Mesenchymal stem cell (in vitro differentiated cells and primary cell): ENCODE data around the gene CCDC13.

Experiments used
- DNase-seq: peaks from one replicate; pipeline ENCODE4 v3.0.0-alpha.2; 2013
- H2AFZ ChIP-seq: one replicate; pipeline ENCODE4 v1.6.1; 2013; ENCODE audit warnings: low read depth, mild to moderate bottlenecking, control low read depth, inconsistent platforms, low read length, moderate library complexity
- H2AK5ac ChIP-seq: 2 replicates; pipeline ENCODE4 v1.6.1; 2013; ENCODE audit warnings: low read length, moderate library complexity, mild to moderate bottlenecking, inconsistent platforms; ENCODE audit not compliant: severe bottlenecking
- H2BK120ac ChIP-seq: one replicate; pipeline ENCODE4 v1.6.1; 2013; ENCODE audit warnings: low read depth, mild to moderate bottlenecking, inconsistent platforms, low read length, moderate library complexity
- H2BK12ac ChIP-seq, 2 experiments: one replicate each; pipeline ENCODE4 v1.6.1; 2013; ENCODE audit warnings: inconsistent platforms in 2 of 2, low read length in 2 of 2, mild to moderate bottlenecking in 2 of 2, moderate library complexity in 2 of 2, control low read depth in 1 of 2
- H2BK15ac ChIP-seq: one replicate; pipeline ENCODE4 v1.6.1; 2013; ENCODE audit warnings: mild to moderate bottlenecking, low read depth, inconsistent platforms; ENCODE audit not compliant: poor library complexity, severe bottlenecking
- H2BK5ac ChIP-seq: 2 replicates; pipeline ENCODE4 v1.6.1; 2013; ENCODE audit warnings: low read depth, mild to moderate bottlenecking, low read length, control low read depth, inconsistent platforms; ENCODE audit not compliant: poor library complexity, severe bottlenecking
- H3K14ac ChIP-seq, 2 experiments: one replicate each; pipeline ENCODE4 v1.6.1; 2013; ENCODE audit warnings: inconsistent platforms in 2 of 2, low read length in 2 of 2, control low read depth in 1 of 2, mild to moderate bottlenecking in 1 of 2, moderate library complexity in 1 of 2
- H3K18ac ChIP-seq, 2 experiments: one replicate each; pipeline ENCODE4 v1.6.1; 2013; ENCODE audit warnings: inconsistent platforms in 2 of 2, low read length in 2 of 2, control low read depth in 1 of 2, low read depth in 1 of 2, mild to moderate bottlenecking in 1 of 2
- H3K23ac ChIP-seq, 2 experiments: one replicate each; pipeline ENCODE4 v1.6.1; 2013; ENCODE audit warnings: inconsistent platforms in 2 of 2, low read length in 2 of 2, mild to moderate bottlenecking in 2 of 2, moderate library complexity in 2 of 2, control low read depth in 1 of 2
- H3K27ac ChIP-seq: 2 replicates; pipeline ENCODE4 v1.5.1; 2013; ENCODE audit warnings: mild to moderate bottlenecking, moderate library complexity, low read length, control low read depth, inconsistent platforms; ENCODE audit not compliant: poor library complexity, severe bottlenecking
- H3K27me3 ChIP-seq, 2 experiments: 2 replicates each; pipeline versions ENCODE4 v1.6.1 to v1.7.0; 2013; ENCODE audit warnings: low read length in 2 of 2, mild to moderate bottlenecking in 2 of 2, moderate library complexity in 2 of 2, control low read depth in 1 of 2, inconsistent platforms in 1 of 2; ENCODE audit not compliant: control insufficient read depth in 1 of 2, insufficient read depth in 1 of 2
- H3K36me3 ChIP-seq, 2 experiments: 2 replicates each; pipeline versions ENCODE4 v1.6.1 to v1.7.0; 2013; ENCODE audit warnings: low read length in 2 of 2, control low read depth in 1 of 2, inconsistent platforms in 1 of 2, low read depth in 1 of 2, mild to moderate bottlenecking in 1 of 2; ENCODE audit not compliant: insufficient read depth in 2 of 2, control insufficient read depth in 1 of 2
- H3K4ac ChIP-seq, 2 experiments: one replicate each; pipeline ENCODE4 v1.6.1; 2013; ENCODE audit warnings: inconsistent platforms in 2 of 2, low read length in 2 of 2, mild to moderate bottlenecking in 2 of 2, moderate library complexity in 2 of 2, control low read depth in 1 of 2, low read depth in 1 of 2
- H3K4me1 ChIP-seq: 2 replicates; pipeline ENCODE4 v1.6.1; 2013; ENCODE audit warnings: low read depth, low read length, control low read depth; ENCODE audit not compliant: control insufficient read depth, insufficient read depth
- H3K4me2 ChIP-seq: 2 replicates; pipeline ENCODE4 v1.6.1; 2013; ENCODE audit warnings: low read length, mild to moderate bottlenecking, inconsistent platforms; ENCODE audit not compliant: poor library complexity, severe bottlenecking
- H3K4me3 ChIP-seq, 2 experiments: 2 replicates each; pipeline versions ENCODE4 v1.5.1 to v1.7.0; 2013; ENCODE audit warnings: low read length in 2 of 2, mild to moderate bottlenecking in 2 of 2, control low read depth in 1 of 2, low read depth in 1 of 2; ENCODE audit not compliant: insufficient read depth in 1 of 2
- H3K79me1 ChIP-seq: replicated peaks from 2 replicates; pipeline ENCODE4 v1.6.1; 2013; ENCODE audit warnings: mild to moderate bottlenecking, control low read depth, low read length, inconsistent platforms; ENCODE audit not compliant: poor library complexity, severe bottlenecking
- H3K9ac ChIP-seq: 2 replicates; pipeline ENCODE4 v1.7.0; 2013; ENCODE audit warnings: mild to moderate bottlenecking, low read length, moderate library complexity
- H3K9me3 ChIP-seq: 2 replicates; pipeline ENCODE4 v1.7.0; 2013; ENCODE audit warnings: mild to moderate bottlenecking, low read length; ENCODE audit not compliant: control insufficient read depth
- H4K8ac ChIP-seq: one replicate; pipeline ENCODE4 v1.6.1; 2013; ENCODE audit warnings: inconsistent platforms, mild to moderate bottlenecking, low read length, moderate library complexity
- H4K91ac ChIP-seq: one replicate; pipeline ENCODE4 v1.6.1; 2013; ENCODE audit warnings: mild to moderate bottlenecking, low read length, inconsistent platforms
- WGBS: methylation state at CpG from one replicate; pipeline ENCODE4 v1.1.7; 2013; ENCODE audit warnings: mixed read lengths; 5-methylcytosine and 5-hydroxymethylcytosine counted together

CCDC13 gene

GRCh38 chr3:42749753-42750231 lies 23.3 kb downstream of the CCDC13 start:
- no peak overlapping the region for H4K91ac ChIP-seq
- no peak overlapping the region for H3K4ac ChIP-seq
- H3K4me3 ChIP-seq: no peak overlapping the region
- WGBS: 63% methylated on average over 10 of the region's 10 CpGs
- no peaks in the 10 kb centered on the region for H3K4me1 ChIP-seq
- H4K8ac ChIP-seq: no peak overlapping the region
- H3K4me2 ChIP-seq: no peak overlapping the region
- H3K27ac ChIP-seq: no peak overlapping the region
- H3K79me1 ChIP-seq: no peaks in the 10 kb centered on the region
- H3K18ac ChIP-seq: no peak overlapping the region
- H3K27me3 ChIP-seq: peaks cover 0 to 17% of the 10 kb centered on the region in 2 experiments
- no peak overlapping the region for H2BK12ac ChIP-seq
- peaks cover 0 to 3% of the 10 kb centered on the region in 2 experiments for H3K36me3 ChIP-seq
- DNase-seq: no peak
- H3K9me3 ChIP-seq: no peaks in the 10 kb centered on the region
- H2BK5ac ChIP-seq: no peak overlapping the region
- H2BK120ac ChIP-seq: no peak overlapping the region
- H3K23ac ChIP-seq: no peak overlapping the region
- no peak overlapping the region for H2AFZ ChIP-seq
- peak overlapping the region; percentile 38 for H3K9ac ChIP-seq
- no peak overlapping the region for H3K14ac ChIP-seq
- H2AK5ac ChIP-seq: no peak overlapping the region
- no peak overlapping the region for H2BK15ac ChIP-seq

GRCh38 chr3:42749025-42749752 lies 23.9 kb downstream of the CCDC13 start:
- Histone ChIP-seq H2BK15ac (no peak overlapping the region), H3K23ac (no peak overlapping the region), H3K27ac (no peak overlapping the region), H3K14ac (no peak overlapping the region), H2BK12ac (no peak overlapping the region), H3K9ac (peak overlapping the region; percentile 38), H2BK5ac (no peak overlapping the region), H3K79me1 (no peaks in the 10 kb centered on the region), H3K4me1 (no peaks in the 10 kb centered on the region), H3K4ac (no peak overlapping the region), H3K27me3 (peaks cover 0 to 13% of the 10 kb centered on the region in 2 experiments), H2AFZ (no peak overlapping the region), H2BK120ac (no peak overlapping the region), H3K4me2 (no peak overlapping the region), H3K4me3 (no peak overlapping the region), H3K9me3 (no peaks in the 10 kb centered on the region), H2AK5ac (no peak overlapping the region), H4K8ac (no peak overlapping the region), H3K18ac (no peak overlapping the region), H3K36me3 (peaks cover 0 to 3% of the 10 kb centered on the region in 2 experiments), H4K91ac (no peak overlapping the region)
- no peak for DNase-seq
- 92% methylated on average over 10 of the region's 10 CpGs for WGBS

- no peak overlapping the region for H3K23ac ChIP-seq
- H3K18ac ChIP-seq: no peak overlapping the region
- DNase-seq: no peak
- H2AK5ac ChIP-seq: no peak overlapping the region
- no peak overlapping the region for H3K27ac ChIP-seq
- H3K27me3 ChIP-seq: peaks cover 0 to 7% of the 10 kb centered on the region in 2 experiments
- no peak overlapping the region for H4K8ac ChIP-seq
- no peaks in the 10 kb centered on the region for H3K9me3 ChIP-seq
- no peak overlapping the region for H2AFZ ChIP-seq
- H3K4me2 ChIP-seq: no peak overlapping the region
- H2BK5ac ChIP-seq: no peak overlapping the region
- H3K79me1 ChIP-seq: no peaks in the 10 kb centered on the region
- 83% methylated on average over 6 of the region's 6 CpGs for WGBS
- no peak overlapping the region for H2BK12ac ChIP-seq
- H2BK120ac ChIP-seq: no peak overlapping the region
- no peaks in the 10 kb centered on the region for H3K4me1 ChIP-seq
- H3K36me3 ChIP-seq: peaks cover 0 to 3% of the 10 kb centered on the region in 2 experiments
- H4K91ac ChIP-seq: no peak overlapping the region
- H3K9ac ChIP-seq: peak overlapping the region; percentile 8
- no peak overlapping the region for H3K14ac ChIP-seq
- no peak overlapping the region for H3K4me3 ChIP-seq
- H2BK15ac ChIP-seq: no peak overlapping the region
- no peak overlapping the region for H3K4ac ChIP-seq
Observed at GRCh38 chr3:42747581-42747980, 25.5 kb downstream of the CCDC13 start.

GRCh38 chr3:42746455-42747450 lies 26.3 kb downstream of the CCDC13 start:
- Histone ChIP-seq H2BK5ac (no peak overlapping the region), H3K4me2 (no peak overlapping the region), H2BK12ac (no peak overlapping the region), H3K9ac (no peak overlapping the region), H2BK120ac (no peak overlapping the region), H3K23ac (no peak overlapping the region), H3K36me3 (peaks cover 0 to under 1% of the 10 kb centered on the region in 2 experiments), H2AFZ (no peak overlapping the region), H3K27me3 (peaks cover 0 to 7% of the 10 kb centered on the region in 2 experiments), H3K18ac (no peak overlapping the region), H3K79me1 (no peaks in the 10 kb centered on the region), H3K4ac (no peak overlapping the region), H3K27ac (no peak overlapping the region), H2AK5ac (no peak overlapping the region), H3K4me1 (no peaks in the 10 kb centered on the region), H4K91ac (no peak overlapping the region), H3K4me3 (no peak overlapping the region), H4K8ac (no peak overlapping the region), H2BK15ac (no peak overlapping the region), H3K14ac (no peak overlapping the region), H3K9me3 (no peaks in the 10 kb centered on the region)
- 84% methylated on average over 10 of the region's 11 CpGs for WGBS
- DNase-seq: peak; percentile 23
